Lower lobe of right lung (tissue), 2 donors: Measurements from ENCODE around the gene FXYD5. TPM values are rescaled to one million over a fixed set of nuclear protein-coding genes. Genes with fewer than 3 reads are reported as not detected.

Experiments used
- ATAC-seq, 2 donors: fragments of 200-7000 bp; cut with Tn5 transposase; one replicate each; pipeline ENCODE4 v1.9.1; 2020 to 2022; ENCODE audit warnings: mild to moderate bottlenecking in 2 of 2, moderate library complexity in 2 of 2
- DNase-seq: peaks from one replicate; pipeline ENCODE4 v3.0.0-alpha.2; 2020
- H3K27ac ChIP-seq: fragments of 200-600 bp; one replicate; pipeline ENCODE4 v1.8.0; 2022
- H3K27me3 ChIP-seq: fragments of 200-600 bp; one replicate; pipeline ENCODE4 v1.8.0; 2022; ENCODE audit warnings: low read depth
- H3K36me3 ChIP-seq: fragments of 200-600 bp; one replicate; pipeline ENCODE4 v1.8.0; 2022; ENCODE audit warnings: mild to moderate bottlenecking
- H3K4me1 ChIP-seq: fragments of 200-600 bp; one replicate; pipeline ENCODE4 v1.8.0; 2022
- H3K4me3 ChIP-seq: fragments of 200-600 bp; one replicate; pipeline ENCODE4 v1.8.0; 2022; ENCODE audit warnings: mild to moderate bottlenecking
- H3K9me3 ChIP-seq: fragments of 200-600 bp; one replicate; pipeline ENCODE4 v1.8.0; 2022
- CTCF ChIP-seq: fragments of 200-600 bp; IDR thresholded peaks from one replicate; pipeline ENCODE4 v1.8.0; 2022; ENCODE audit warnings: antibody characterized with exemption, mild to moderate bottlenecking
- intact Hi-C: fragments of 100-400 bp; cut with DNase I; formaldehyde crosslinking; loops from one replicate; pipeline ENCODE4 v1.11.0; 2022
- total RNA-seq: library from RNA; stranded (reverse); fragmentation: NEBNext Ultra II Directional; extraction: Animal tissue kit (Norgen Biotek cat#: 25700); gene quantifications from one replicate; pipeline ENCODE4 v1.2.1, GENCODE V29; 2021
- donor health status: DM: no; HTN: yes; CAD: no; lungs with severe emphysema.

Gene FXYD5
- total RNA-seq, 1 donor from 2014 or later: 152 TPM

GRCh38 chr19:35142606-35143230 lies 11.8 kb upstream of the FXYD5 start:
- TF ChIP-seq CTCF: peak; percentile 60
- H3K36me3 ChIP-seq: no peaks in the 10 kb centered on the region
- H3K4me1 ChIP-seq: peaks cover 23% of the 10 kb centered on the region
- DNase-seq: no peak
- H3K27me3 ChIP-seq: peaks cover 18% of the 10 kb centered on the region
- intact Hi-C loops: no loop called here
- no peak overlapping the region for H3K27ac ChIP-seq
- H3K9me3 ChIP-seq: no peaks in the 10 kb centered on the region
- peak overlapping the region; percentile 19 for H3K4me3 ChIP-seq
- peak; percentile 25 to 52 for ATAC-seq

- H3K27me3 ChIP-seq: peaks cover 18% of the 10 kb centered on the region
- DNase-seq (no peak), ATAC-seq (no peak)
- H3K4me3 ChIP-seq: peak within 1 kb of the TSS; percentile 19
- no peaks in the 10 kb centered on the region for H3K9me3 ChIP-seq
- peak; percentile 28 for TF ChIP-seq CTCF
- intact Hi-C loops: no loop called here
- peaks cover 23% of the 10 kb centered on the region for H3K4me1 ChIP-seq
- no peak within 1 kb of the TSS for H3K27ac ChIP-seq
- H3K36me3 ChIP-seq: no peaks in the 10 kb centered on the region
These were observed 11.3 kb upstream of the FXYD5 start, which contains the start of gene FXYD7 for GRCh38 chr19:35143231-35143715. Gene FXYD7, plus strand, starts transcription at chr19:35143255. Its CDS starts 79 bp downstream, at chr19:35143334.

GRCh38 chr19:35143818-35144217 lies 10.7 kb upstream of the FXYD5 start:
- no peak overlapping the region for H3K4me3 ChIP-seq
- no peak for ATAC-seq
- peaks cover 23% of the 10 kb centered on the region for H3K4me1 ChIP-seq
- H3K27ac ChIP-seq: no peak overlapping the region
- no peak for DNase-seq
- no peaks in the 10 kb centered on the region for H3K36me3 ChIP-seq
- no peak for TF ChIP-seq CTCF
- H3K9me3 ChIP-seq: no peaks in the 10 kb centered on the region
- H3K27me3 ChIP-seq: peaks cover 18% of the 10 kb centered on the region
- intact Hi-C loops: no loop called here

- TF ChIP-seq CTCF: no peak
- ATAC-seq: no peak
These were observed 10.3 kb upstream of the FXYD5 start for GRCh38 chr19:35144259-35144599.

GRCh38 chr19:35144600-35145436 lies 9.7 kb upstream of the FXYD5 start:
- H3K36me3 ChIP-seq: no peaks in the 10 kb centered on the region
- no peak for TF ChIP-seq CTCF
- ATAC-seq (no peak), DNase-seq (no peak)
- no peaks in the 10 kb centered on the region for H3K9me3 ChIP-seq
- peaks cover 23% of the 10 kb centered on the region for H3K4me1 ChIP-seq
- intact Hi-C loops: no loop called here
- no peak overlapping the region for H3K4me3 ChIP-seq
- H3K27me3 ChIP-seq: peaks cover 18% of the 10 kb centered on the region
- no peak overlapping the region for H3K27ac ChIP-seq

More at GRCh38 chr19:35144259-35144599, 10.3 kb upstream of the FXYD5 start:
- no peak overlapping the region for H3K4me3 ChIP-seq
- H3K9me3 ChIP-seq: no peaks in the 10 kb centered on the region
- H3K27me3 ChIP-seq: peaks cover 18% of the 10 kb centered on the region
- intact Hi-C loops: no loop called here
- no peaks in the 10 kb centered on the region for H3K36me3 ChIP-seq
- no peak for DNase-seq
- H3K27ac ChIP-seq: no peak overlapping the region
- H3K4me1 ChIP-seq: peaks cover 23% of the 10 kb centered on the region
